ENCODE results near the gene BTNL9.
"Not testable (repeated sequence)": the region's sequence is repeated elsewhere in the genome, so short reads cannot be mapped to it uniquely, and the experiment has no call there.

The BTNL9 gene

GRCh38 chr5:181101030-181101641 lies 61.1 kb downstream of the BTNL9 start:
- DNase-seq = not testable (repeated sequence)

GRCh38 chr5:181101930-181102674 lies 62.0 kb downstream of the BTNL9 start:
- DNase-seq = not testable (repeated sequence)

GRCh38 chr5:181104259-181104568 lies 64.1 kb downstream of the BTNL9 start:
- DNase-seq = not testable (repeated sequence)

- DNase-seq = not testable (repeated sequence)
Measured at GRCh38 chr5:181104606-181105390, 64.7 kb downstream of the BTNL9 start.

GRCh38 chr5:181105391-181106025 lies 65.4 kb downstream of the BTNL9 start:
- DNase-seq = no peak

- DNase-seq = no peak
Measured at GRCh38 chr5:181107699-181108098, 67.6 kb downstream of the BTNL9 start.

GRCh38 chr5:181108578-181109165 lies 68.6 kb downstream of the BTNL9 start:
- DNase-seq = no peak

- no peak for DNase-seq
Measured at GRCh38 chr5:181109489-181110013, 69.5 kb downstream of the BTNL9 start.

- DNase-seq = no peak
Measured at GRCh38 chr5:181111010-181111409, 70.9 kb downstream of the BTNL9 start.
